ENCODE results near the gene AUTS2. TPM values are rescaled to one million over a fixed set of nuclear protein-coding genes. Genes with fewer than 3 reads are reported as not detected.
A peak's percentile ranks its signal among the peaks of the same experiment; 100 is the strongest.

The AUTS2 gene
- polyA plus RNA-seq, 3 donors, result 0.08 to 0.35 TPM; not detected in 1

GRCh38 chr7:70353946-70354335 is 755.7 kb downstream of the AUTS2 start:
- Mint-ChIP-seq H3K27me3 (ENCODE audit: low read depth in 3 of 3) (peaks cover 0 to 3% (median 2%) of the 10 kb centered on the region in 3 donors), H3K4me3 (no peak overlapping the region), H3K4me1 (peaks cover 13% of the 10 kb centered on the region), H3K9me3 (peaks cover 0 to 7% (median 2%) of the 10 kb centered on the region in 7 donors), H3K27ac (no peak overlapping the region), H3K36me3 (no peaks in the 10 kb centered on the region)
- no peaks in the 10 kb centered on the region for H3K79me2 ChIP-seq (ENCODE audit: insufficient read depth, low read length)
- no CpG with 5 or more reads among the region's 4 CpGs for WGBS (ENCODE audit: insufficient coverage)
- no peaks in the 10 kb centered on the region for H3K9me3 ChIP-seq (replicated peaks in 1 of 2; ENCODE audit: control insufficient read depth in 1 of 2, insufficient read depth in 1 of 2, low read length in 2 of 2)
- H3K27ac ChIP-seq (ENCODE audit: low read depth in 1 of 2, low read length in 2 of 2), result no peak overlapping the region
- no peak overlapping the region for H3K4me3 ChIP-seq (replicated peaks in 1 of 3; ENCODE audit: low read depth in 2 of 3, low read length in 3 of 3)
- no peaks in the 10 kb centered on the region for H3K4me1 ChIP-seq (ENCODE audit: control insufficient read depth in 1 of 2, insufficient read depth in 2 of 2, low read length in 2 of 2)
- H3K4me2 ChIP-seq (replicated peaks; ENCODE audit: extremely low read depth, low read length, poor library complexity, severe bottlenecking), result no peak overlapping the region
- intact Hi-C loops (cut with micrococcal nuclease), result no loop called here
- no peak overlapping the region for H3K9ac ChIP-seq (ENCODE audit: insufficient read depth, low read length, poor library complexity, severe bottlenecking)
- no peaks in the 10 kb centered on the region for H4K20me1 ChIP-seq (ENCODE audit: insufficient read depth, low read length)
- H3K36me3 ChIP-seq (replicated peaks in 1 of 2; ENCODE audit: control insufficient read depth in 1 of 2, insufficient read depth in 2 of 2, low read length in 2 of 2), result no peaks in the 10 kb centered on the region
- no peak overlapping the region for H2AFZ ChIP-seq (ENCODE audit: insufficient read depth, low read depth, low read length, poor library complexity, severe bottlenecking)
- H3K27me3 ChIP-seq (ENCODE audit: control insufficient read depth in 2 of 2, insufficient read depth in 2 of 2, low read length in 2 of 2), result no peaks in the 10 kb centered on the region
- no peak for TF ChIP-seq CTCF (IDR thresholded peaks at IDR 0.05)
- no peak for DNase-seq

- Histone ChIP-seq H4K20me1 (ENCODE audit: insufficient read depth, low read length) (no peaks in the 10 kb centered on the region), H3K4me3 (replicated peaks in 1 of 3; ENCODE audit: low read depth in 2 of 3, low read length in 3 of 3) (no peak overlapping the region), H2AFZ (ENCODE audit: insufficient read depth, low read depth, low read length, poor library complexity, severe bottlenecking) (no peak overlapping the region), H3K4me1 (ENCODE audit: control insufficient read depth in 1 of 2, insufficient read depth in 2 of 2, low read length in 2 of 2) (no peaks in the 10 kb centered on the region), H3K79me2 (ENCODE audit: insufficient read depth, low read length) (no peaks in the 10 kb centered on the region), H3K27ac (ENCODE audit: low read depth in 1 of 2, low read length in 2 of 2) (no peak overlapping the region), H3K9ac (ENCODE audit: insufficient read depth, low read length, poor library complexity, severe bottlenecking) (no peak overlapping the region), H3K36me3 (replicated peaks in 1 of 2; ENCODE audit: control insufficient read depth in 1 of 2, insufficient read depth in 2 of 2, low read length in 2 of 2) (no peaks in the 10 kb centered on the region), H3K4me2 (replicated peaks; ENCODE audit: extremely low read depth, low read length, poor library complexity, severe bottlenecking) (no peak overlapping the region), H3K9me3 (replicated peaks in 1 of 2; ENCODE audit: control insufficient read depth in 1 of 2, insufficient read depth in 1 of 2, low read length in 2 of 2) (no peaks in the 10 kb centered on the region), H3K27me3 (ENCODE audit: control insufficient read depth in 2 of 2, insufficient read depth in 2 of 2, low read length in 2 of 2) (no peaks in the 10 kb centered on the region)
- H3K9me3 Mint-ChIP-seq, result peaks cover 0 to 7% (median 2%) of the 10 kb centered on the region in 7 donors
- H3K4me3 Mint-ChIP-seq, result no peak overlapping the region
- H3K27ac Mint-ChIP-seq, result peak overlapping the region in 1 of 7 donors; percentile 65
- H3K27me3 Mint-ChIP-seq (ENCODE audit: low read depth in 3 of 3), result peaks cover 0 to 3% (median 2%) of the 10 kb centered on the region in 3 donors
- no peak for TF ChIP-seq CTCF (IDR thresholded peaks at IDR 0.05)
- intact Hi-C loops (cut with micrococcal nuclease), result no loop called here
- 80% methylated on average over 2 of the region's 8 CpGs for WGBS (ENCODE audit: insufficient coverage)
- peaks cover 13% of the 10 kb centered on the region for H3K4me1 Mint-ChIP-seq
- no peak for DNase-seq
- no peaks in the 10 kb centered on the region for H3K36me3 Mint-ChIP-seq
Measured at GRCh38 chr7:70354409-70355169, 756.3 kb downstream of the AUTS2 start.

Measured in CD14-positive monocyte (primary cell).